Measurements from ENCODE around the gene SMIM36. TPM values are rescaled to one million over a fixed set of nuclear protein-coding genes. Genes with fewer than 3 reads are reported as not detected.
A peak's percentile ranks its signal among the peaks of the same experiment; 100 is the strongest.
"Not testable (repeated sequence)": the region's sequence is repeated elsewhere in the genome, so short reads cannot be mapped to it uniquely, and the experiment has no call there.

Gene SMIM36
- total and polyA plus RNA-seq, 2 donors from 2014 or later: not detected

GRCh38 chr17:55433029-55433628 lies 78.1 kb downstream of the SMIM36 start:
- intact Hi-C loops (cut with DNase I): no loop called here
- peaks cover 2 to 13% (median 3%) of the 10 kb centered on the region in 3 donors for H3K4me1 ChIP-seq (ENCODE audit: control insufficient read depth in 2 of 3, insufficient read depth in 2 of 3, low read depth in 1 of 3, low read length in 3 of 3)
- H3K9me3 ChIP-seq (ENCODE audit: control insufficient read depth in 2 of 3, insufficient read depth in 1 of 3, low read length in 3 of 3): no peaks in the 10 kb centered on the region
- H3K27ac ChIP-seq (ENCODE audit: low read depth in 2 of 2, low read length in 2 of 2): peak overlapping the region in 1 of 2 donors; percentile 29
- no peak for TF ChIP-seq CTCF (IDR thresholded peaks at IDR 0.05; ENCODE audit: borderline replicate concordance, extremely low read depth, insufficient read depth)
- H3K9ac ChIP-seq (ENCODE audit: low read length in 3 of 3): no peak overlapping the region
- no peak overlapping the region for H3K4me3 ChIP-seq (ENCODE audit: low read length in 3 of 3)
- no peaks in the 10 kb centered on the region for H3K36me3 ChIP-seq (ENCODE audit: control insufficient read depth in 2 of 3, insufficient read depth in 3 of 3, low read length in 3 of 3)
- DNase-seq: no peak
- no peaks in the 10 kb centered on the region for H3K27me3 ChIP-seq (ENCODE audit: control insufficient read depth, insufficient read depth, low read length)
- no peak for FAIRE-seq

GRCh38 chr17:55432358-55433028 lies 78.8 kb downstream of the SMIM36 start:
- no peak for DNase-seq
- Histone ChIP-seq H3K36me3 (ENCODE audit: control insufficient read depth in 2 of 3, insufficient read depth in 3 of 3, low read length in 3 of 3) (no peaks in the 10 kb centered on the region), H3K9ac (ENCODE audit: low read length in 3 of 3) (no peak overlapping the region), H3K9me3 (ENCODE audit: control insufficient read depth in 2 of 3, insufficient read depth in 1 of 3, low read length in 3 of 3) (no peaks in the 10 kb centered on the region), H3K4me1 (ENCODE audit: control insufficient read depth in 2 of 3, insufficient read depth in 2 of 3, low read depth in 1 of 3, low read length in 3 of 3) (peaks cover 2 to 13% (median 3%) of the 10 kb centered on the region in 3 donors), H3K27ac (ENCODE audit: low read depth in 2 of 2, low read length in 2 of 2) (no peak overlapping the region), H3K27me3 (ENCODE audit: control insufficient read depth, insufficient read depth, low read length) (no peaks in the 10 kb centered on the region), H3K4me3 (ENCODE audit: low read length in 3 of 3) (no peak overlapping the region)
- no peak for FAIRE-seq
- no peak for TF ChIP-seq CTCF (IDR thresholded peaks at IDR 0.05; ENCODE audit: borderline replicate concordance, extremely low read depth, insufficient read depth)
- intact Hi-C loops (cut with DNase I): no loop called here

GRCh38 chr17:55431914-55432313 lies 79.3 kb downstream of the SMIM36 start:
- intact Hi-C loops (cut with DNase I); H3K36me3 ChIP-seq (ENCODE audit: control insufficient read depth in 2 of 3, insufficient read depth in 3 of 3, low read length in 3 of 3); H3K27me3 ChIP-seq (ENCODE audit: control insufficient read depth, insufficient read depth, low read length); H3K4me3 ChIP-seq (ENCODE audit: low read length in 3 of 3); H3K9me3 ChIP-seq (ENCODE audit: control insufficient read depth in 2 of 3, insufficient read depth in 1 of 3, low read length in 3 of 3); FAIRE-seq; DNase-seq; H3K27ac ChIP-seq (ENCODE audit: low read depth in 2 of 2, low read length in 2 of 2); H3K9ac ChIP-seq (ENCODE audit: low read length in 3 of 3): not testable (repeated sequence)
- H3K4me1 ChIP-seq (ENCODE audit: control insufficient read depth in 2 of 3, insufficient read depth in 2 of 3, low read depth in 1 of 3, low read length in 3 of 3): peaks cover 2 to 13% (median 3%) of the 10 kb centered on the region in 3 donors

GRCh38 chr17:55430541-55431288 lies 80.5 kb downstream of the SMIM36 start:
- Histone ChIP-seq H3K4me3 (ENCODE audit: low read length in 3 of 3) (no peak overlapping the region), H3K9me3 (ENCODE audit: control insufficient read depth in 2 of 3, insufficient read depth in 1 of 3, low read length in 3 of 3) (no peaks in the 10 kb centered on the region), H3K4me1 (ENCODE audit: control insufficient read depth in 2 of 3, insufficient read depth in 2 of 3, low read depth in 1 of 3, low read length in 3 of 3) (peaks cover 2 to 13% (median 3%) of the 10 kb centered on the region in 3 donors), H3K27ac (ENCODE audit: low read depth in 2 of 2, low read length in 2 of 2) (no peak overlapping the region), H3K27me3 (ENCODE audit: control insufficient read depth, insufficient read depth, low read length) (no peaks in the 10 kb centered on the region), H3K9ac (ENCODE audit: low read length in 3 of 3) (no peak overlapping the region), H3K36me3 (ENCODE audit: control insufficient read depth in 2 of 3, insufficient read depth in 3 of 3, low read length in 3 of 3) (no peaks in the 10 kb centered on the region)
- no peak for FAIRE-seq
- intact Hi-C loops (cut with DNase I): no loop called here
- DNase-seq: peak in 2 of 5 donors; percentile 35 to 45
- TF ChIP-seq CTCF (IDR thresholded peaks at IDR 0.05; ENCODE audit: borderline replicate concordance, extremely low read depth, insufficient read depth): no peak
